OCI-M1 (cell line): ENCODE results near the gene UTF1.

Source experiments
- DNase-seq: peaks from one replicate; lab custom pipeline; 2025; lab: John Stamatoyannopoulos, UW

UTF1 gene

GRCh38 chr10:133196936-133197758 is 32.9 kb upstream of the UTF1 start:
- DNase-seq = no peak

- no peak for DNase-seq
These were observed 32.2 kb upstream of the UTF1 start for GRCh38 chr10:133197786-133198185.

GRCh38 chr10:133198206-133198605 is 31.8 kb upstream of the UTF1 start:
- DNase-seq = no peak

- DNase-seq = no peak
These were observed 31.2 kb upstream of the UTF1 start for GRCh38 chr10:133198621-133199487.

- DNase-seq = no peak
These were observed 30.5 kb upstream of the UTF1 start for GRCh38 chr10:133199488-133199885.

GRCh38 chr10:133199992-133200611 is 29.9 kb upstream of the UTF1 start:
- no peak for DNase-seq

- DNase-seq = no peak
These were observed 29.4 kb upstream of the UTF1 start for GRCh38 chr10:133200621-133201031.

- DNase-seq = no peak
These were observed 28.7 kb upstream of the UTF1 start for GRCh38 chr10:133201151-133201947.

GRCh38 chr10:133201948-133202725 is 27.9 kb upstream of the UTF1 start:
- DNase-seq = no peak

- DNase-seq = no peak
These were observed 27.0 kb upstream of the UTF1 start for GRCh38 chr10:133202778-133203651.

GRCh38 chr10:133203652-133204195 is 26.3 kb upstream of the UTF1 start:
- no peak for DNase-seq

- no peak for DNase-seq
These were observed 25.6 kb upstream of the UTF1 start for GRCh38 chr10:133204226-133205015.

GRCh38 chr10:133205146-133205545 is 24.9 kb upstream of the UTF1 start:
- DNase-seq = no peak

GRCh38 chr10:133206356-133207040 is 23.5 kb upstream of the UTF1 start:
- DNase-seq = no peak

GRCh38 chr10:133207041-133207600 is 22.9 kb upstream of the UTF1 start:
- no peak for DNase-seq

GRCh38 chr10:133207627-133208026 is 22.4 kb upstream of the UTF1 start:
- DNase-seq = no peak

- no peak for DNase-seq
These were observed 21.6 kb upstream of the UTF1 start for GRCh38 chr10:133208466-133208865.

GRCh38 chr10:133209117-133209516 is 20.9 kb upstream of the UTF1 start:
- no peak for DNase-seq
